Vagina (tissue), 2 donors: ENCODE data around the gene COL10A1. TPM values are rescaled to one million over a fixed set of nuclear protein-coding genes. Genes with fewer than 3 reads are reported as not detected.

Experiments used
- DNase-seq, 2 donors: peaks; one replicate each; pipeline ENCODE4 v3.0.0-alpha.2; 2017; ENCODE audit errors: extremely low spot score in 2 of 2
- H3K27ac ChIP-seq: fragments of 200-600 bp; sonication (generic); one replicate; pipeline ENCODE4 v1.5.1; 2019
- H3K27me3 ChIP-seq: fragments of 200-600 bp; sonication (generic); one replicate; pipeline ENCODE4 v1.5.1; 2019
- H3K36me3 ChIP-seq, 2 donors: fragments of 200-600 bp; sonication (generic); one replicate each; pipeline ENCODE4 v1.5.1; 2017 to 2019
- H3K4me1 ChIP-seq: fragments of 200-600 bp; sonication (generic); one replicate; pipeline ENCODE4 v1.5.1; 2019
- H3K4me3 ChIP-seq, 2 donors: fragments of 200-600 bp; sonication (generic); 1 replicate in 1 of 2; 2 replicates in 1 of 2; pipeline ENCODE4 v1.5.1; 2016 to 2019
- H3K9me3 ChIP-seq: fragments of 200-600 bp; sonication (generic); one replicate; pipeline ENCODE4 v1.5.1; 2019
- POLR2A ChIP-seq, 2 donors: fragments of 450-650 bp; IDR thresholded peaks; one replicate each; pipeline ENCODE4 v1.6.1; 2017; ENCODE audit warnings: antibody characterized with exemption in 2 of 2, mild to moderate bottlenecking in 2 of 2, moderate library complexity in 2 of 2
- POLR2AphosphoS5 ChIP-seq, 2 donors: sonication (generic); formaldehyde crosslinking; IDR thresholded peaks; one replicate each; pipeline ENCODE4 v1.9.0; 2017; ENCODE audit warnings: antibody characterized with exemption in 2 of 2, mild to moderate bottlenecking in 2 of 2, low read depth in 1 of 2; ENCODE audit not compliant: insufficient read depth in 1 of 2
- intact Hi-C: fragments of 100-400 bp; cut with DNase I; formaldehyde crosslinking; loops from one replicate; pipeline ENCODE4 v1.15.1; 2023
- total RNA-seq: library from RNA; depleted of rRNA; stranded (reverse); fragments of >200 nt; gene quantifications from one replicate; pipeline ENCODE4 v1.2.3, GENCODE V29; 2016
- TF ChIP-seq, protein P1 (sequence below), 3 experiments: fragments of 450-650 bp in 2 of 3; fragments of 200-600 bp in 1 of 3; sonication (generic) in 1 of 3; IDR thresholded peaks; one replicate each; pipeline ENCODE4 v1.5.1; 2017 to 2019; ENCODE audit warnings: antibody characterized with exemption in 3 of 3, mild to moderate bottlenecking in 2 of 3, moderate library complexity in 2 of 3

The COL10A1 gene
- total RNA-seq, 1 donor from 2014 or later: not detected

DNA sequence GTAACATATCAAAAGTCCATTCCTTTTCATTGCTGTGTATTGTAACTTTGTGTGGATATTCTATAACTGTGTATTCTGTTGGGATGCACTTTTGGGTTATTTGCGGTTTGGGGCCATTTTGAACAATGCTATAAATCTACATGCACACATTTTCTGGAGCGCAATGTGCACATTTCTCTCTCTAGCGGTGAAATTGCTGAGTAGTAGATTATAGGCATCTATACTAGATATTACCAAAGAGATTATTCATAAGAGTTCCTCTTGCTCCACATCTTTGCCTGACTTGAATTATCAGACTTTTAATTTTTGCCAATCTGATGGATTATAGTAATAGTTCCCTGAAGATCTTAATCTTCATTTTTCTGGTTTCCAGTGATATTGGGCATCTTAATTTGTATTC, 47.0 kb downstream of the COL10A1 start:
- DNase-seq: no peak
- Histone ChIP-seq H3K9me3 (no peaks in the 10 kb centered on the region), H3K27ac (no peak overlapping the region), H3K4me3 (no peak overlapping the region), H3K36me3 (no peaks in the 10 kb centered on the region), H3K27me3 (no peaks in the 10 kb centered on the region), H3K4me1 (no peaks in the 10 kb centered on the region)
- TF ChIP-seq POLR2AphosphoS5 (IDR thresholded peaks at IDR 0.05; ENCODE audit: insufficient read depth in 1 of 2, low read depth in 1 of 2) (no peak), POLR2A (IDR thresholded peaks at IDR 0.05) (no peak)
- TF ChIP-seq, protein P1, sequence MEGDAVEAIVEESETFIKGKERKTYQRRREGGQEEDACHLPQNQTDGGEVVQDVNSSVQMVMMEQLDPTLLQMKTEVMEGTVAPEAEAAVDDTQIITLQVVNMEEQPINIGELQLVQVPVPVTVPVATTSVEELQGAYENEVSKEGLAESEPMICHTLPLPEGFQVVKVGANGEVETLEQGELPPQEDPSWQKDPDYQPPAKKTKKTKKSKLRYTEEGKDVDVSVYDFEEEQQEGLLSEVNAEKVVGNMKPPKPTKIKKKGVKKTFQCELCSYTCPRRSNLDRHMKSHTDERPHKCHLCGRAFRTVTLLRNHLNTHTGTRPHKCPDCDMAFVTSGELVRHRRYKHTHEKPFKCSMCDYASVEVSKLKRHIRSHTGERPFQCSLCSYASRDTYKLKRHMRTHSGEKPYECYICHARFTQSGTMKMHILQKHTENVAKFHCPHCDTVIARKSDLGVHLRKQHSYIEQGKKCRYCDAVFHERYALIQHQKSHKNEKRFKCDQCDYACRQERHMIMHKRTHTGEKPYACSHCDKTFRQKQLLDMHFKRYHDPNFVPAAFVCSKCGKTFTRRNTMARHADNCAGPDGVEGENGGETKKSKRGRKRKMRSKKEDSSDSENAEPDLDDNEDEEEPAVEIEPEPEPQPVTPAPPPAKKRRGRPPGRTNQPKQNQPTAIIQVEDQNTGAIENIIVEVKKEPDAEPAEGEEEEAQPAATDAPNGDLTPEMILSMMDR (IDR thresholded peaks at IDR 0.05): no peak
- intact Hi-C loops: no loop called here

DNA sequence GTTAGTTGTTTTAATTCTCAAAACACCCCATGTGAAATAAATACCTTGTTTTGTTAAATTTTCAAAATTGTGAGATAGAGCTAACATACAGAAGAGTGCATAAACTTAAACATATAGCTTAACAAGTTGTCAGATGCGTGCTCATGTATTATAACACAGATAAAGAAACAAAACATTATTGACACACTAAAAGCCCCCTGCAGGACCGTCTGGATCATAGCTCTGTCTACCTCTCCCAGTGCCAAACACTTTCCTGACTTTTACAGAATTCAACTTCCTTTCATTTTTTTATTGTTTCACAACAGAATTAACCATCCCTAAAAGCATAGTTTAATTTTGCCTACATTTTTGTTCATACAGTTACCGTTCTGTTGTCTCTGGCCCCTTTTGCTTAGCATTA, 47.4 kb downstream of the COL10A1 start:
- Histone ChIP-seq H3K4me1 (no peaks in the 10 kb centered on the region), H3K4me3 (no peak overlapping the region), H3K27ac (no peak overlapping the region), H3K36me3 (no peaks in the 10 kb centered on the region), H3K27me3 (no peaks in the 10 kb centered on the region), H3K9me3 (no peaks in the 10 kb centered on the region)
- TF ChIP-seq POLR2AphosphoS5 (IDR thresholded peaks at IDR 0.05; ENCODE audit: insufficient read depth in 1 of 2, low read depth in 1 of 2) (no peak), POLR2A (IDR thresholded peaks at IDR 0.05) (no peak)
- TF ChIP-seq, protein P1 (IDR thresholded peaks at IDR 0.05): no peak
- DNase-seq: no peak
- intact Hi-C loops: no loop called here

DNA sequence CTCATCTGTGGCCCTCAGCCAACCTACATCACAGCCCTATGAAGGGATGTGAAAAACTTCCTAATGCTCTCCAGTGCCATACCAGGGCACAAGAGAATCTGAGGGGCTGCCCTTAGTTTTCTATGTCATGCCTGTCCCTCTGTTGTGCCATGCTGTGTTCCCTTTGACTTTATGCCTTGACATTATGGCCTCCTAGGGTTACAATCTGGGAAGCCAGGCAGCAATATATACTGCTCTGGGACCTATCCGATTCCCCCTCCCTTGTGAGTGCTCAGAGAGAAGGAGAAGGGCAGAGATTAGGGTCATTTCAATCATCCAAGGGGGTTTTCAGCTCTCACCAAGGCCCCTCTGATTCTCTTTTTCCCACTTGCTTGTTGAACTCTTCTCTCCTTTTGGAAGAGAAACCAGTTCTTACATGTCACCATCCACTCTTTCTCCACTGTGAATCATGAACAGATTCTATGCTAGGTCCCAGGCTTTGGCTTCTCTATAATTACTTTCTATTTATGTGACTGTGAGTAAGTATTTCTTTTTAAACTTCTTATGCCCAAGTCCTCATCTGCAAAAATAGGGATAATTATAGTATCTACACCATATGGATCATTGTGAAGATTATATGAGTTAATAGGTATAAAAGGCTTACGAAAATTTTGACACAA, 51.1 kb downstream of the COL10A1 start:
- TF ChIP-seq POLR2A (IDR thresholded peaks at IDR 0.05) (no peak), POLR2AphosphoS5 (IDR thresholded peaks at IDR 0.05; ENCODE audit: insufficient read depth in 1 of 2, low read depth in 1 of 2) (no peak)
- TF ChIP-seq, protein P1 (IDR thresholded peaks at IDR 0.05): no peak
- no peaks in the 10 kb centered on the region for H3K9me3 ChIP-seq
- no peaks in the 10 kb centered on the region for H3K4me1 ChIP-seq
- no peaks in the 10 kb centered on the region for H3K27me3 ChIP-seq
- no peaks in the 10 kb centered on the region for H3K36me3 ChIP-seq
- DNase-seq: no peak
- H3K27ac ChIP-seq: no peak overlapping the region
- intact Hi-C loops: no loop called here
- no peak overlapping the region for H3K4me3 ChIP-seq

DNA sequence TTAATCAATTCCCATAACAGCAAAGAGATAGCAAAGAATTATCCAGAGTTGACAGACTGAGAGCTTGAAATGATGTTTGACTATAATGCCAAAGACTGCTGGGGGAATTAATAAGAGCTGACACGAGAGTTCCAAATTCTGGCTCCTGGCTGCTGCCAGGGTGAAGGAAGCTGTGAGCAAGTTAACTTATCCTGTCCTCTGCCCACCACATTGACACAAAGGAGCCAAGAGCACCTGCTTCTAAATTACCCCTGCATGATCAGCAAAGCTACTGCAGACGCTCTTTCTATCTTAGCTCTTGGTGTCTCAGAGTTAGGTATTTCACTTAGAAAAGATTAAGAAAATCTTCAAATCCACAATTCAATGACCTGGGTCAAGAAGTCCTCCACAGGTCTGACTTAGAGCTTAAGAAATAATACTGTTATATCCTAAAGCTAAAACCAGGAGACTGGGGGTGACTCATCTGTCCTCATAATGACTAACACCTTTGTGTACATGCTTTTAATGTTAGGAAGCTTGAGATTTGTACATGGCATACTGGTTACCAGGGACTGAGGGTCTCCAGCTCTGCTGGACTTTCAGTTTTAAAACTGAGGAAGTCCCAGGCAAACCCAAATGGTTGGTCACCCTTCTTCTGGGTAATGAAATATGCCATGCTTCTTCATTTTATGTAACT, 52.0 kb downstream of the COL10A1 start:
- intact Hi-C loops: no loop called here
- Histone ChIP-seq H3K4me3 (no peak overlapping the region), H3K4me1 (no peaks in the 10 kb centered on the region), H3K9me3 (no peaks in the 10 kb centered on the region), H3K27me3 (no peaks in the 10 kb centered on the region), H3K27ac (no peak overlapping the region), H3K36me3 (no peaks in the 10 kb centered on the region)
- DNase-seq: no peak
- TF ChIP-seq, protein P1 (IDR thresholded peaks at IDR 0.05): no peak
- TF ChIP-seq POLR2A (IDR thresholded peaks at IDR 0.05): no peak
- TF ChIP-seq POLR2AphosphoS5 (IDR thresholded peaks at IDR 0.05; ENCODE audit: insufficient read depth in 1 of 2, low read depth in 1 of 2): no peak

DNA sequence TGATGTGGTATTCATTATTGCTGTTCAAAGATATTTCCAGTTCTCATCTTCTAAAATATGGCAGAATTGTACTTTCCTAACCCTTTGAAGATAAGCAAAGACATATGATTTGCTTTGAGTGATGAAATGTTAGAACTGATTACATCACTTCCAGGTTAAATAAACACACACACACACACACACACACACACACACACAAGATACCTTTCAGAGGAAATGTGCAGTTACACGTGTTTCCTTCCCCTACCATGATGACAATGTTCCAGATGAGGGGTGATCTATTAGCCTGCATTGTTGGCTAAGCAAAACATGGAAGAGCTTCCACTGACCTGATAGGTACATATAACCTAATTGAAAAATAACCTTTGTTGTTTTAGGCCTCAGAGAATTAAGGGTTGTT, 53.6 kb downstream of the COL10A1 start:
- intact Hi-C loops: no loop called here

More for the DNA sequence above, 53.6 kb downstream of the COL10A1 start:
- Histone ChIP-seq H3K4me3 (no peak overlapping the region), H3K4me1 (no peaks in the 10 kb centered on the region), H3K9me3 (no peaks in the 10 kb centered on the region), H3K27me3 (no peaks in the 10 kb centered on the region), H3K36me3 (no peaks in the 10 kb centered on the region), H3K27ac (no peak overlapping the region)
- no peak for DNase-seq
- TF ChIP-seq, protein P1 (IDR thresholded peaks at IDR 0.05): no peak
- no peak for TF ChIP-seq POLR2A (IDR thresholded peaks at IDR 0.05)
- TF ChIP-seq POLR2AphosphoS5 (IDR thresholded peaks at IDR 0.05; ENCODE audit: insufficient read depth in 1 of 2, low read depth in 1 of 2): no peak
